NCI-H1092 treated with DMSO at 0.1 percent for 48 hours (cell line): ENCODE results near the gene STX4.
"Not testable (repeated sequence)": the region's sequence is repeated elsewhere in the genome, so short reads cannot be mapped to it uniquely, and the experiment has no call there.

Source experiments
- DNase-seq: peaks from one replicate; lab custom pipeline; 2025; lab: John Stamatoyannopoulos, UW

STX4 gene

DNA sequence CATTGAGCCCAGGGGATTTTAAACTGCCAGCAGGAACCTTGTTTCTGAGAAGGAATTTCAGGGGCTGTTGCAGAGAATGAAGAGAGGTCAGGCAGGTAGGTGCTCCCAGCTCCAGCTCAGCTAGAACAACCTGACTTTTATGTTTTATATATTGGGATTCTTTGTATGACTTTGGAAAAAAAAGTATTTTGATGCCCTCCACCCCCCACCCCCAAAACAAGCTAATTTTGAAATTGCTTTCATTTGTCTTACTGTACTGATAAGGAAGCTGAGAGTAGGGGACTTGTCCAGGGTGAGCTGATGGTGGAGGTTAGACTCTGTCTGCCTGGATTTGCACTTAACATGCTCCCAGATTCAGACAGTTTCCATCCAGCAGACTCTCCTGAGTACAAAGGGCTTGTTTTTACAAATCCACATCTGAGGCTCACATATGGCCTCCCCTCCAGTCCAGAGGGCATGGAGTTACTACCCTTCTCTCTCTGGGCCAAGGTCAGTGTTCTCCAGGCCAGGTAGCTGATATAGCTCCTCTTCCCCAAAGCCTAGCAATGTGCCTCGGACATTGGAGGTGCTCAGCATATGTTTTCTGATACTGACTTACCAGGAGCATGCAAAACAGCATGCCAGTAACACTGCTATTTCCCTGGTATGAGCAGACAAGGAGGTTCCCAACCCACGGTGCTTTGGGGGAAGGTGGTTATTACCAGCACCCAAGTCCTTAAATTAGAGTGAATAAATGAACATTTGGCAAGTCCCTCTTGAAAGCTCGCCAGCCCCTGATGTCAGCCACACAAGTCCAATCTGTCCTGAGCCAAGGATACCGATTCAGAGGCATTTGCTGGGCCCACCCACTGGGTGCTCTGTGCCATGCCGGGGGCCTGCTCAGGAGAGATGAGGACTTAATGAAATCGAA is 34.3 kb upstream of the STX4 start:
- no peak for DNase-seq

DNA sequence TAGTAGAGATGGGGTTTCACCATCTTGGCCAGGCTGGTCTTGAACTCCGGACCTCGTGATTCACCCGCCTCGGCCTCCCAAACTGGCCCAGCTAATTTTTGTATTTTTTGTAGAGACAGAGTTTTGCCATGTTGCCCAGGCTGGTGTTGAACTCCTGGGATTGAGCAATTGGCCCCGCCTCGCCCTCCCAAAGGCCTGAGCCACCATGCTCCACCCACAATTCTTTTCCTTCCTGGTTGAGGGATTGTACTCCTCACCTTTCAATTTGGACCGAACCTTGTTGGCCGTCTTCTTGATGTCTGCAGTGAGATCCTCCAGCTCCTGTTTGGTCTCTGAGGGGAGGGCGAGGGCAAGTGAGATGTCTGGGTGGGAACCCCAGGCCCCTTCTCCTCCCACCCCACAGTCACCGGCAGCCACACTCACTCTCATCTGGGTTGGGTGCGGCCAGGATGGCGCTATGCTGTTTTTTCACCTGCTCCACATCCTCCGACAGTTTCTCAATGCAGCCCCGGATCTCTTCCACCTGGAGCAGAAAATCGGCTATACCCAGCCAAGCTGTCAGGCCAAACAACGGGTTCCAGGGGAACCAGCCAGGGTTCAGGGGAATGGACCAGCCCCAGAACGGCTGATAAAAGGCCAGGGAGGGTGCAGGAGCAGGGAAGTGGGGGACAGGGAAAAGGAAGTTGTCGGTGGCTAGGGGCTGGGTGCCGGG is 32.5 kb upstream of the STX4 start:
- DNase-seq: no peak

DNA sequence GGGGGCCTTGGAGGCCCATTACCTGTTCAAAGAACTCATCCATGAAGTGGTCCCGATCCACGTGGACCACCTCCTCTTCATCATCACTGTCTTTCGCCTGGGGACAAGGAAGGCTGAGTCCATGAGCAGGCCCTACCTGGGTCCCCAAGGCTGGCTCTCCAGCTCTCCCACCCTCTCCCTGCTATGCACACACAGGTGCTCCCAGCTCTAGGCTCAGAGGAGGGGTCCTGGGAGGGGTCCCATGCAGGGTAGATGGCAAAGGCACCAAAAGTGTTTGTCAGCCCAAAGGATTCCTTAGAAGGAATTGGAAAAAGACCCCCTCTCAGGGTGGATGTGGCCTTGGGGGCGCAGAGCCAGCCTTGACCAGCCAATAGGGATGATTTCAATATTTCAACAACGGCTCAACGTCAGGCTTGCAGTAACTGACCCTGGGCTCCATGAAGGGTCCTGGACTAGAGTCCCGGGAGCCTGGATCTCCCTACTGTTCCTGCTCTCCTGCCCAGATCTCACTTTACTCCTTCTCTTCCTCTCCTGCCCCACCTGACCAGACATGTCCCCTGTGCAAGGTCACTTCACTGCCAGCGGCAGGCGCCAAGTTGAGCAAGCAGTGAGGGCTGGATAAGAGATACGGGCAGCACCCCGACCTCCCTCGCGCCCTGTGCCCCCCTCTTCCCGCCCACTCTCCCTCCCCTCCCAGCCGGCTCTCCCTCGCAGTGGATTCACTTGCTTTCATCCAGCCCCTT is 31.7 kb upstream of the STX4 start:
- no peak for DNase-seq

DNA sequence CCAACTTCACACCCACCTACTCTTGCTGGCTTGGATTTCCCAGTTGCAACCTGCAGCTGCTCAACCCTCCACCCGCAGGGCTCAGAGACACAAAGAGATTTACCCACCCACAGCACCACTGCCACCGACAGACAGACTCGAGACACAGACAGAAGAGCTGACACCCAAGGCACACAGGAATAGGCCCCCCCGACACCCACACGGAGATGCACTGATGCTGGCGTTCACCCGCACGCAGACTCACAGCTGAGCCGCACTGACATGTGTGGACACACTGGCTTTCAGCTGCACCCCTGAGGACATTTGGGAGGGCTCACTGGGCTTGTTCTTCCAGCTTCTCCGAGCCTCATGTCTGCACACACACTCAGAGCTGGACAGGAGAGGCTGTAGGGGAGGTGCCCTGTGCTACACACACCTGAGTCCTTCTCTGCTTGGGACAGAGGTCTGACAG is 31.1 kb upstream of the STX4 start:
- no peak for DNase-seq

GRCh38 chr16:31002862-31003341 is 30.5 kb upstream of the STX4 start:
- DNase-seq: no peak

DNA sequence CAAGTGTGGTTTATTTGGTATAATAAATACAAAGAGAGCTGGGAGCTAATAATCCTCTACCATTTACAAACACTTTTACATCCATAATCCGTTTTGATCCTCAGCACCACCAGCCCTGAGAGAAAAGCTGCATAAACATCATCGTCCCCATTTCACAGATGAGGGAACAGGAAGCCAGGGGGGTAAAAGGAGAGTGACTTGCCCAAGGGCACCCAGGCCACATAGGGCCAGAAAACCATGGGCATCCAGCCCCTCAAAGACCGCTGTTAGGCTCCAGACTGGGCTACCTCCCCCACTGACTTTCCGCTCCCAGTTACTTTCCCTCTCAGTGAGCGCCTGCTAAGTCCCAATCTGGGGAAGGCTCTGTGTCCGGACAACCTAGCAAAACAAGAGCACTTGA is 29.6 kb upstream of the STX4 start:
- no peak for DNase-seq

- no peak for DNase-seq
Observed at GRCh38 chr16:31004658-31005057, 28.7 kb upstream of the STX4 start.

- no peak for DNase-seq
Observed at GRCh38 chr16:31005350-31006085, 27.8 kb upstream of the STX4 start.

GRCh38 chr16:31006086-31006385 is 27.3 kb upstream of the STX4 start:
- DNase-seq: no peak

GRCh38 chr16:31006589-31006988 is 26.8 kb upstream of the STX4 start:
- no peak for DNase-seq

DNA sequence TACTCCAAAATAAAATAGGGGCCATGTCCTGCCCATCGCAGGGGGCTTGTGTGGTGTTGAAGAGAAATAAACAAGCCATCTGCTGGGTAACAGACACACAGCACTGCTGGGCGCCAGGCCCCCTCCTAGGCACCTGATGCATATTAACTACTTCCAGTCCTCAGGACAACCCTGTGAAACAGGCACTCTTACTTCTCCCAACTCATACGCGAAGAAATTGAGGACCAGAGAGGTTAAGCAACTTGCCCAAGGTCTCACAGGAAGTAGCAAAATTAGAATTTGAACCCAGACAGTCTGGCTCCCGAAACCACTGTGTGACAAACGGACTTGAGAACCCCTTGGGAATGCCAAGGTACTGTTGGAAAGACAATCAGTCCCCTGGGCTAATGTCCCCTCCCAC is 25.7 kb upstream of the STX4 start:
- no peak for DNase-seq

- no peak for DNase-seq
Observed at GRCh38 chr16:31008149-31008548, 25.2 kb upstream of the STX4 start.

GRCh38 chr16:31008551-31008950 is 24.8 kb upstream of the STX4 start:
- no peak for DNase-seq

DNA sequence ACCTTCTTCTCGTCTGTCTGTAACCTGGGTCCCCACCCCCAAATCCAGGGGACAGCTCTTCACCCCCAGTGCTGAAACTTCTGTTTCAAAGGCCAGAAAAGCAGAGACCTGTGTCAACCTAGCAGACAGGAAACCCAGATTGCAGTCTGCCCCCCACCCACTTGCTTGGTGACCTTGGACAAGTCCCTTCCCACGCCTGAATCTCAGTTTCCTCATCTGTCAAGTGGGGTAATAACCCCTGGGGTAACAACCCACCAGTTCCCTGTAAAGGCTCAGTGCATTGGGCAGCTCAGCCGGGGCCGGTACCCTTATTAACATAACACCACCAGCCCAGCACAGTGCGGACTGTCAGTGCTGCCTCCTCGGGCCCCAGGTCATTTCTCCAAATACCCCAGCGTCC is 24.2 kb upstream of the STX4 start:
- DNase-seq: no peak

- DNase-seq: no peak
Observed at GRCh38 chr16:31009894-31010584, 23.3 kb upstream of the STX4 start.

- DNase-seq: peak; percentile 68
Observed at GRCh38 chr16:31010585-31011325, 22.6 kb upstream of the STX4 start, which contains the start of gene STX1B. Gene STX1B, minus strand, starts transcription at chr16:31010638. Its CDS starts 242 bp downstream, at chr16:31010396.

- DNase-seq: not testable (repeated sequence)
Observed at GRCh38 chr16:31011815-31012214, 21.5 kb upstream of the STX4 start.

DNA sequence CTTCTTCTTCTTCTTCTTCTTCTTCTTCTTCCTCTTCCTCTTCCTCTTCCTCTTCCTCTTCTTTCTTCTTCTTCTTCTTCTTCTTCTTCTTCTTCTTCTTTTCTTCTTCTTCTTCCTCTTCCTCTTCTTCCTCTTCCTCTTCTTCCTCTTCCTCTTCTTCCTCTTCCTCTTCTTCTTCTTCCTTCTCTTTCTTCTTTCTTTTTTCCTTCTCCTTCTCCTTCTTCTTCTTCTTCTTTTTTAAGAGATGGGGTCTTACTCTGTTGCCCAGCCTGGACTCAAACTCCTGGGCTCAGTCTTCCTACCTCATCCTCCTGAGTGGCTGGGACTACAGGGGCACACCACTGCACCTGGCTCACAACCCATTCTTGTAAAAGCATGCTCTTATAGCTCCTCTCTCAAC is 20.1 kb upstream of the STX4 start:
- not testable (repeated sequence) for DNase-seq

GRCh38 chr16:31016018-31016417 is 17.3 kb upstream of the STX4 start:
- DNase-seq: no peak

DNA sequence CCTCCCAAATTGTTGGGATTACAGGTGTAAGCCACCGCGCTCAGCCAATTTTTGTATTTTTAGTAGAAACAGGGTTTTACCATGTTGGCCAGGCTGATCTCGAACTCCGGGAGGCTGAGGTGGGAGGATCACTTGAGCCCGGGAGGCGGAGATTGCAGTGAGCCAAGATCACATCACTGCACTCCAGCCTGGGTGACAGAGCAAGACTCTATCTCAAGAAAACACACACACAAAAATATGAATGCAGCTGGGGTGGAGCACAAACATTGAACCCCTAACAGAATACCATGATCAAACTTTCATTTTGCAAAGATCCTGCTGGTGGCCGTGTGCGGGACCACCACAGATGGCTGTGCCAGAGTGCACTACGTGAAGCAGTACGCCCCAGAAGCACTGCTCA is 15.6 kb upstream of the STX4 start:
- DNase-seq: not testable (repeated sequence)
